NOMO-1 treated with dmso at 0.1 percent for 144 hours (cell line): Measurements from ENCODE around the gene GRM7.

ENCODE experiments used
- DNase-seq: peaks from one replicate; lab custom pipeline; 2025; ENCODE audit not compliant: unreplicated experiment; lab: John Stamatoyannopoulos, UW

GRM7 gene

DNA sequence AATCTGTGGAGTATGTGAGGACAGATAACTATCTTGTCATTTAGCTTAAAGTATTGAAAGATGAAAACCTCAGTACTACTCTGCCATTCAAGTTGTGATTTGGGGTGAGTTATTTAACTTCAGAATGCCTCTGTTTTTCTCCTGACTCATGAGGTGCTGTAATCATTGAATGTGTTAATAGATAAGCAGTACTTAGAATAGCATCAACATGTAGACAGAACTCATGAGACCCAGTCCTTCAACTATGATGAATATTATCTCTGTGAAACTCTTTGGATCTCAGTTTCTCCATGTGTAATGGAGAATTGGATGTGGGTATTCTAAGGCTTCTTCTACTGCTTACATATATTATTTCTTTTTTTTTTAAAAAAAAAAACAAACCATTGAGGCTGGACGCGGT lies 431.4 kb downstream of the GRM7 start:
- DNase-seq: no peak

DNA sequence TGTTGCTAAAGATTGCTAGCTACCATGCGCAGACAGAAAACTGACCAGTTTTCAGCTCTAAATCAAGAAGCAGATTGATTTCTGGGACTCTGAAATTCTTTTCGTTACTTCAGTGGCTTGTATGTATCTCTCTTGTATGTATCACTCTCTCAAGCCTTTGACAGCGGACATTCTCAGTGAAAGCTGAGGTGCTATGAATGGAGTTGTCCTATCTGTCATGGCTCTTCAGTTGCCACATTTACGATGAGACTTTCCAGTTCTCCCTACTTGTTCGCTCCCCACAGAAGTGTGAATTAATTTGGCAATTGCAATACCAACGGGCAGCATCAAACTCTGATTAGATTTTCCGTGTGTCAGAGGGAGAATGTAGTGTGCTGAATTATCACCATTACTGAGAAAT lies 432.4 kb downstream of the GRM7 start:
- no peak for DNase-seq

DNA sequence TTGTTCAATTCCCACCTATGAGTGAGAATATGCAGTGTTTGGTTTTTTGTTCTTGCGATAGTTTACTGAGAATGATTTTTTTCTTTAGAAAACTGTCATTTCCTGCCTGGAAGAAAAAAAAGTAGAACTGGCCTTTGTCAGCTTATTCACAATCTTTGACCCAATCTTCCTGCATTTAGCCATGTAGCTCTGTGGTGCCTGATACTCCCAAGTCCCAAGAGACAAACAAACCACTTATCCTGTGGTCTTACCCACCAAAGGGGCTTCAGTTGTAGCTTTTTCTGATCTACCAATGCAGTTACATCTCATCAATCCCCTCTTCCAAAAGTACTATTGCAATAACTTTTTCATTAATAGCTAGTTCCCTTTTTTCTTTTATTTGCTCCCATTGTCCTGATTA lies 444.6 kb downstream of the GRM7 start:
- DNase-seq: no peak

DNA sequence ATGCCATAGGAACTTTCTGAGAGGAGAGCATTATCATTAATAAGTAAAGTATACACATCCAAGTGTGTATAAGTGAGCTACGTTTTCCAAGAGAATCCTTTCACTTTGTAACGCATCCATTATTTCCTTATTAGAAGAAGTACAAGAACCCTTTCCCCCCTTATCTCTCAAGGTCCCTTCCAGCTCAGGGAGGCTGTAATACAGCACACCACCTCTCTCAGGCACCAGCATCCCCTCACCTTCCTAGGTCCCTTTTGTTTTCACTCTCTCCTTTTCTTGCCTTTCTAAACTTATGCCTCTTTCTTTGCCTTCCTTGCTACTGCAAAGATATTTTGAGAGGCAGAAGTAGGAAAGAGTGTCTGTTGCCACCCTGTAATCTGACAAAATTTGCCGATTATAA lies 446.0 kb downstream of the GRM7 start:
- no peak for DNase-seq

DNA sequence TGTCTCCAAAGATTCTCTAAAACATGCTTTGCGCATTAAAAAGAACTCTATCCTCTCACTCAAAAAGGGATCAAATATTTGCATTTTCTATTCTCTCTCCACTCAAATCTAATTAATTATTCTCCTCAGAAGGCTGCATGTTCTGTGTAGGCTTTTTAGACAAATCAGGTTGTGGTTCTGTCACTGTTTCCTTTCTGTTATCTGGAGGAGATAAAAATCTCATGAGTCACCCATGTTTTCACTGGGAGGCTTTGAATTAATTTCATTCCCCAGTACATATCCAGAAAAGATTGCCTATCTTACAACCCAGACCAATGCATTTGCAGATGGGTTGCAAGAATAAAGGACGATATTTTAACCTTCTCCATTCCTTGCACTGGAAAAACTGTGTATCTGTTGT lies 446.5 kb downstream of the GRM7 start:
- DNase-seq: no peak

DNA sequence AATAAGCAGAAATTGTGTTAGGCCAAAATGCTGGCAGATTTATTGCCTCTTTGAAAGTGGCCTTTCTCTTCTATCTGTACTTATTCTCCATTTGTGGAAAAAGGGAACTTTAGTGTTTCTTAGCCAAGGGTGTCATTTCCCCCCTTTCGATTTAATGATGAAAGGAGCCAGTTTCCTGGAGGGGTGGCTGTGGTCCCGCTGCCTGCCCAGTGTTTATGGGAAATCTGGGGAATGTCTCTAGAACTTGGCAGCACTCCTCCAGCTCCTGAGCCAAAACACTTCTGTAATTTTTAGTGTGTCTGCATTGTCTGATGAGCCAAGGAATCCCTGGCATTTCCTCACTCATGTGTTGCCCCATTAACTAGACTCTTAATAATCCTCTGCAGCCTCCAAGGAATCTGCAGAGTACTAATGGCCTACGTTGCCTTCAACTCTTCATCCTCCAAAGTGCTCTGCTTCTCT lies 448.8 kb downstream of the GRM7 start:
- DNase-seq: no peak

DNA sequence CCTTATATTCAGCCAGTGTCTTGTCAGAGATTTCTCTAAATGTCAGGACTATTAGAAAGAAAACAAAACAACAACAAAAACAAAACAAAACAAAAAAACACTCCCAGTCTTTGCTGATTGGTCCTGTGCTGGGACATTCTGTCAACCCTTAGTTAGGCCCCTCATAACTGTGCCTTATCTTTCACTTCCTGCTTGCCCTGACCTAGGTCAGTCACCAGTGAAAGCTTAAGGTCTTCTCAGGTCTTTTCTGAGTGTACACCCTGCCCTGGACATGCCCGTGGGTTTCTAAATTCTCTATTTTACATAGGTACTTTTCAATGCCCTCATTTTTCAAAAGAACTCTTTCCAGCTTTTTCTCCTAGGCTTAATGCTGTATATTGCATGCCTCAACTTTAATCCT lies 454.1 kb downstream of the GRM7 start:
- no peak for DNase-seq

DNA sequence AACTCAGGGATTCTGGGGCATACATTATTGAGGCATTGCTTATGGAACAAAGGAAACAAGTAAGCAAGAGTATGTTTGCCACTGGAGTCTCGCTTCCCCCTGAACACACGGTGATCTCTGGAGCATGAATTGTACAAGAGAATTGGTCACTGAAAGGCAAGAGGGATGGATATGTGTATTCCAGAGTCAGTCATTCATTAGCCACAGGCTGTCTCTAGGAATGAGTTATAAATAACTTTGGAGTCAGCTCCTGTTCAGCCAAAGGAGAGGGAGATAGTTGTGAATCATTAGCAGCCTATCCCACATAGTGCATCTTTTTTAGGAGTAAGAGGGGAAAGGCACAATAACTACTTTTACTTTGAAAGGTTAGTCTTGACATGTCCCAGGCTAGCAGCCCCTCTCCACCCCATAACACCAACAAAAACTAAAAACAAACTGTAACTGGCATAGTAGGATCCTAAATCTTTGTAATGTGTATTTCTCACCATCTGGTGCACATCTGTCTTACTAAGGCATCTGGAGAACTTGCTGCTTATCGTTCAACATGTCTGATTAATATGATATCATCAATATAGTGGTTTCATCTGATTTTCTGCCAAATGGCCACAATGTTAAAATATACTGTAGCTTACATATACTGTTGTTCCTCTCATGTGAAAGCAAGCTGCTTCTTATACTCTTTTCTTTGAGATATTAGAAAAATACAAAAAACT lies 462.2 kb downstream of the GRM7 start:
- no peak for DNase-seq

DNA sequence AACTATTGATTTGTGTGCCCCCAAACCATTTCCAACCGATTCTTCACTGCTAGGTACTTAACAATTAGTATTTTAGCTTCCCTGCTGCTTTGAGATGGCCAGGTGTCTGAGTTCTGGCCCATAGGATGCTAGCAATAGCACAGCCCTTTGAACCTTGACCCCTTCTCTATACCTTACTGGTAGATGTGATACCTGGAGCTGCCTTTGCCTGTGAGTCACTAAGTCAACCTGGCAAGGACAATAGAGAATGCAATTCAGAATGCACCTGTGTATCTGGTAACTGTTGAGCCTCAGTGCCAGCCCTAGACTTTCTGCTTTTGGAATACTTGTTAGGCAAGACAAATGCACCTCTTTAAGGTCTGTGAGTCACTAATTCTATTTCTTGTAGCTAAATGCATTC lies 467.4 kb downstream of the GRM7 start:
- no peak for DNase-seq

DNA sequence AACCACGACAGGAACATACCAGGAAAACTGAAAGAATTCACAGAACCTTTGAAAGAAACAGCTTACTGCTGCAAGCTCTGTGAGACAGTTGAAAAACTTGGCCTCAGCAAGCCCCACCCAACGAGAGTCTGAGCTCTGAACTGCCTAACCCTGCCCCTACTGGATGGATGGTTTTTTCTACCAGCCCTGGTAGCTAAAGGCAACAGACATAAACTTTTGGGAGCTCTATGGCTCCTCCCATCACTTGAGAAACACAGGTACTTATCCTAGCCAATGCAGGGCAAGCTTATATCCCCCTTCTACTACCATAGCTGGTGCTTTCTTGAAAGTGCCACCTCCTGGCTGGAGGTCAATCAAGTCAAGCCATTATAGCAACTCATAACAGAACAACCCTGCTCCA lies 471.8 kb downstream of the GRM7 start:
- DNase-seq: no peak

DNA sequence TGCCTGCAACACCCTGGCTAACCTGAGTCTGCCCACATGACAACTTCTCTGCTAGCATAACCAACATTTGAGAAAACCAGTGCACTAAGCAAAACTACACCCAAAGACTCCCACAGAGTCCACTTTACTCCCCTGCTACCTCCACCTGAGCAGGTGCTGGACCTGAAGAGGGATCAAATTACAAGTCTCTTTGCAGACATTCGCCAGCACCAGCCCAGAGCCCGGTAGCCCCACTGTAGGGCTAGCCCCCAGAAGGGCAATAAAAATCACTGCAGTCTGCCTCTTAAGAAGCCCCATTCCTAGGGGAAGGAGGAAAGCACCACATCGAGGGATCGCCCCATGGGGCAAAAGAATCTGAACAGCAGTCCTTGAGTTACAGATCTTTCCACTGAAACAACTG lies 472.2 kb downstream of the GRM7 start:
- DNase-seq: no peak

DNA sequence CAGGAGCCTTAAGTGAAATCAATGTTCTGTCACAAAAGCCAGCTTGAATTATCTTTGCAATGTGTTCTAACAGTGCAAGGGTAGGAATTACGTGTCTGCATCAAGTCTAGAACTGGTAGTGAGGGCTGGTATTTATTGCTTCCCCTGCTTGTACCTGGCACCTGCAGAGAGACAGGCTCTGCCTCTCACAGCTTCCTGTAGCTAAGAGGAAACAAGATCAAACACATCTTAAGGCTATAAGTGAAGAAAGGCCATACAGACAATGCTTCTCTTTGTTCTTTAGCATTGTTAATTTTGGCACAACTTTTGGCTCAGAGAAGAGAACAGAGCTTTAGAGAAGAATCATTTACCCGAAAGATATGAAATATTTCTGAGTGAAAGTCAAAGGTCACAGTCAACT lies 479.9 kb downstream of the GRM7 start:
- no peak for DNase-seq

DNA sequence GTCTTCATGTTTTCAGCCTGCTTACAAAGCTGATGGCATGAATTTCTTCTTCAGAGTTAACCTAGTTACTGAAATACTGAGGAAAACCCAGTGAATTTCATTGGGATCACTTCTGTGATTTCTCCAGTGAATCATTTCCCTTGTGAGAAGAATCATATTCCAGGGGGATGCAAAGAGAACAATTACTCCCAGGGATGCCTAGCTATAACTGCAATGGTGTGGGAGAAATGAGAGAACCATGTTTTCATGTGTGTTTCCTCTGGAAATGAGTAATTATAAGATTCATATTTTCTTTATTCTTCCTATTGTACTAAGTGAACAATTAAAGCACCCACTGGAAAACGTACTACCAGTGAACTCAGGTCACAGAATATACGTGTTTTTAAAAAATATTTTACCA lies 485.4 kb downstream of the GRM7 start:
- no peak for DNase-seq

DNA sequence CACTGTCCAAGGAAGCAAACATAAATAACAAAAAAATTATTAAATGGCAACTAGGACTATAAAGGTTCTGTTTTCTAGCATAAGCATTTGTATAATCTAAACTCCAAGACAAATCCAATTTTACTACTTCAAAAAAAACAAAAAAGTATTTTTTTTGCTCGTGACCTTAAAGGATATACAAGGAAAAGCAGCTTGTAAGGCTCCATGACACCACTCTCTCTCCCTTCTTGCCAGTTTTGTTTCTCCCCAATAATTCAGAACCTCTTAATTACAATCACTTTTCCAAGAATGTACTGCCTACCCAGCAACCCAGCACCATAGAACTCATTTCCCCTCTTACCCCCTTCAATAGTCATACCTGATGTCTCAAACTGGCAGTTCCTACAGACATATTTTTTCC lies 496.2 kb downstream of the GRM7 start:
- DNase-seq: no peak

DNA sequence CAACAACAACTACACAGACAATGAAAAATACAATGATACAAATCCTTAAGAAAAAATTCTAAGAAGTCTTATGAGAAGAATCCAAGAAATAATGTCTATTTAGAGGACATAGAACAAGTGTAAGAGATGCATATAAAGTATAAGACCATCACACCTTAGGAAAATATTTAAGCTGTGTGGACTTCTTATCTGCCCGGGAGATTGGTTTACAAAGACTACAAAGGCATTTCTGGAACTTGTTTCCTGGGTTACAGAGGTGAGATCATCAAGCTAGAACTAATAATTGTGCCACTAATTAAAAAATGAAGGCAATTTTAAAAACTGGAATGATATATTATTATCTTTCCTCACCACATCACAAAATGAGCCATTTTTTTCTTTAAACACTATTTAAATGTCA lies 507.1 kb downstream of the GRM7 start:
- no peak for DNase-seq

DNA sequence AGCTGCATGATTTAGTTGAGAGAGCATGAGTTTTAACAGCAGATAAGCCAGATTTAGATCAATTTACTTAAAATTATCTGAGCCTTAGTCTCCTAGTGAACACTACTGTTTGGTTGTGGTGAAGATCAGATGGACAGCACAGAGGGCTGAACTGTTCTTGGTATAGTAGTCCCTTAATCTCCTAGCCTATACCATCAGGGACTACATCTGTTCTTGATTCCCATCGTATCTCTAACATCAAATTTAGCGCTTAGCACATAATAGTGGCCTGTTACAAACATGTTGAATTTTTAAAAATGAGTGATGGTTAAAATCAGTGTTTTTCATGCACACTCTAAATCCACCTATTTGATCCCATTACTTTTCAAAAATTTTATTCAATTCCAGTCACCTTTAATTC lies 507.7 kb downstream of the GRM7 start:
- no peak for DNase-seq

DNA sequence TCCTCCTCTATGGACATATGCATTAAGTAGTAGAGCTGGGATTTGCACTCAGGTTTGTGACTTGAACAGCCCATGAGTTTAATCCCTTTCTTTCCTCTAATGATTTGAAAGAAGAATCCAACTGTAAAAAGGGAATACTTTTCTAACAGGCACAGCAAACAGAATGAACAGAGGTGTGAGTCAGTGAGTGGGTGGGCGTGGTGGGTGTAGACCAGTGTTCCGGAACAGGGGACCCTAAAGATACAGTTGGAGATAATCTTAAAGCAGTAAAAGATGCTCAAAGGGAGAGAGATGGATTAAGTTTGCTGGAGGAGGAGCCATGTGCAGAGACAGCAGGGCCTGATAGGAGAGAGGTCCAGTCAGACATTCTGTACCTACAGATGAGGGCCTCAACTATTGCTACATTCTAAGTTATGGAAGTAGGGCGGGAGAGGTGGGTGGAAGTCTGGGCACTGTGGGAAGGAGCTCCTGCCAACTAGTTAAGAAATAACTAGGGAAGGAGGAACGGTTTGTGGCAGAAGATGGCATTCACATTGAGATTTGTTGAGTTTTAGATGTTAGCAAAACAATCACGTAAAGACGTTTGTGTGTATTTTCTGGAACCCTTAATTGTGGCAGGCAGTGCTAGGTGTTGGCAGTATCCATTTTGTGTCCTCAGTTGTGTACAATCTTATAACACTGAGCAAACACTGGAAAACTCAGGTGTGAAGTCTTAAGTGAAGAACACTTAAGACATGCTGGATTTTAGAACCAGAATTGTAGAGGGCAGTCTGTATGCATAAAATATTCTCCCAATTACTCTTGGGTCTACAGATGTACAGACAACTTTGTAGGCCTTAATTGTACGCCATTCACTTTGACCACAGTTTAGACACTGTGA lies 511.0 kb downstream of the GRM7 start:
- no peak for DNase-seq

DNA sequence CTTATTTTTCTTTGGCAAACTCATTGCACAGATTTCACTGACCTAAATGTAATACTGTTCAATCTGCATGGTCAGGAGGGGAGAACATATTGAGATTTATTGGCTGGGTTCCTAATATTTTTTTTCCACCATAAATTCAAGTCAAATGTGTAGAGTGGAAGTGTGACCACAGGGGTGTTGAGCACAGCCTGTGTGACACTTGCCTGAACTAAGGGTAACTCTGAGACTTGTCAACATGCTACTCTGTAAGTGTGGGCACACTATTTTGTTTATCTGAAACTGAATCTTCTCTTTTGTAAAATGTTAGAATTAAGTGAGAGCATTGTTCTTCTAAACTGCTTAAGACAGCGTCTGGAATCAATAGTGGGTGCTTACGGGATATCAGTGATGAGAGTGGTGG lies 516.2 kb downstream of the GRM7 start:
- DNase-seq: no peak

DNA sequence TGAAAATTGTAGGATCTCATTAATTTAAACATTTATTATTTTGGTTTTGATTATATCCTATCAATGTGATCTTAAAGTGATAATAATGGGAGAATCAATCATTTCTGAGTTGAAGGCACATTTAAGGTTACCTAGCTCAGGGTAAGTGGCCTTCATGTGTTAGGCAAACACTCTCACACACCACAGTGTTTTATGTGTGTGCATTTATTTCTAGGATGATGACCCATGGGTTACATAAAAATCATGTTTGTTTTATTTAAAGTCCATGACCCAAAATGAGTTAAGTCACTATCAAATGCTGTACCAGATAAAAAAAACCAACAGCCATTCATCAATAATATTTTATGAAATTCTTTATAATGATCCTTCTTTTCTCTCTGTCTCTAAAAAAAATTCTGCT lies 520.8 kb downstream of the GRM7 start:
- DNase-seq: no peak

DNA sequence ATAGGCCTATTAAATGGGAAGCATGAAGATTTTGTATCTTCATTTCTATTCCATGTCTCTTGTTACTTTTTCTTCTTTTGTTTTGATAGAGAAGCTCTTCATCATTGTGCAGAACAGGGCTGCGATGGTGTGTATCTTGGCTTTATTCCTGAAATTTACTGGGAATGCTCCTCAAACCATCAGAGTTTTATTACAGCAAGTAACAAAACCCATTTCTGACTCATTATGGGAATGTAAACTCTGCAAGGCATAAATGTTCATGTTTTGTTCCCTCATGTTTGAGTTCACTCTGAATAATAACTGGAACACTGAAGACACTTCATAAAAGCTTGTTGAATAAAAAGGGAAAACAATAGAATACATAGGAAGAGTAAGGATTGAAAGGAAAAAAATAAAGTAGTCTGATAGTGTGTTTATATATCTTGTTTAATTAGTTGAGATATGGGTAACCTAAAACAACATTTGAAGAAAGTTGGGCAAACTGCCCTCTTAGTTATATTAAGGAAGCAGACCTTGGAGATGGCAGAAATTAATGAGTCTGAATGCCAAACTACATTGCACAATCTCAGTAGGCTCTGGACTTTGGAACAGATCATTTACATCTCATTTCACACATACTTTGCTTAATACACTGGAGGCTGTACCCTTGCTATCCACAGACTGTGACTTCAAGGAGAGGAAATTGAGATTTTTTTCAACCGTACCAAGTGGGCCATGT lies 521.5 kb downstream of the GRM7 start:
- DNase-seq: no peak

DNA sequence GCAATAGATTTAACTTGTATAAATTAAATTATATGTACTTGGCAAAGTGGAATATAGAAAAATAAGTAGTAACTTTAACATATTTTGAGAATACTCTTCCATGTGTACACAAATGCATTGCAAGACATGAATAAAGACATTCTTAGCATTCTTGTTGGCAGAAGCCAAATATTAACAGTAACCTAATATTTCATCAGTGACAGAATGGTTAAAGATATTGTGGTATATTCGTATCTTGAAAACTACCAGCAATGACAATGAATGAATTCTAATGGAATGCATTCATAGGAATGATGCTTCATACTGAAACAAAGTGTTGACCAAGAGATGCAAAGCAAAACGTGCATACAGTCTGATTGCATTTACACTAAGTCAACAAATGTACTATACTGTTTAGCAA lies 524.7 kb downstream of the GRM7 start:
- DNase-seq: no peak

DNA sequence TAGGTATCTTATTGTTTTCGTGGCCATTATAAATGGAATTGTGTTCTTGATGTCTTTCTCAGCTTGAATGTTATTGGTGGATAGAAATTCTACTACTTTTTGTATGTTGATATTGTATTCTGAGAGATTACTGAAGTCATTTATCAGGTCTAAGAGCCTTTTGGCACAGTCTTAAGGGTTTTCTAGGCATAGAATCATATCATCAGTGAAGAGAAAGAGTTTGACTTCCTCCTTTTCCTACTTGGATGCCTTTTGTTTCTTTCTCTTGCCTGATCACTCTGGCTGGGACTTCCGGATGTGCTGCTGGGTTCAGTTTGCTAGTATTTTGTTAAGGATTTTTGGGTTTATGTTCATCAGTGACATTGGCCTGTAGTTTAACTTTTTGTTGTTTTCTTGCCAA lies 527.1 kb downstream of the GRM7 start:
- DNase-seq: no peak
